Measurements from ENCODE around the gene SLCO4C1.

SLCO4C1 gene

GRCh38 chr5:102286476-102286875 is 9.6 kb downstream of the SLCO4C1 start:
- no peak for TF ChIP-seq CTCF (IDR thresholded peaks at IDR 0.05)

- no peak for TF ChIP-seq CTCF (IDR thresholded peaks at IDR 0.05)
Observed at GRCh38 chr5:102283102-102283797, 12.8 kb downstream of the SLCO4C1 start.

- TF ChIP-seq CTCF (IDR thresholded peaks at IDR 0.05): no peak
Observed at GRCh38 chr5:102279711-102280110, 16.4 kb downstream of the SLCO4C1 start.

- no peak for TF ChIP-seq CTCF (IDR thresholded peaks at IDR 0.05)
Observed at GRCh38 chr5:102278231-102278630, 17.9 kb downstream of the SLCO4C1 start.

- no peak for TF ChIP-seq CTCF (IDR thresholded peaks at IDR 0.05)
Observed at GRCh38 chr5:102277144-102277543, 18.9 kb downstream of the SLCO4C1 start.

- no peak for TF ChIP-seq CTCF (IDR thresholded peaks at IDR 0.05)
Observed at GRCh38 chr5:102271759-102272158, 24.3 kb downstream of the SLCO4C1 start.

GRCh38 chr5:102270036-102270435 is 26.0 kb downstream of the SLCO4C1 start:
- no peak for TF ChIP-seq CTCF (IDR thresholded peaks at IDR 0.05)

GRCh38 chr5:102262688-102263087 is 33.4 kb downstream of the SLCO4C1 start:
- no peak for TF ChIP-seq CTCF (IDR thresholded peaks at IDR 0.05)

All from LNCAP (cell line).